GM18909 (cell line): ENCODE measurements around the gene NFE2.

ENCODE experiments used
- ATAC-seq: cut with Tn5 transposase; IDR thresholded peaks from one replicate; pipeline ENCODE4 v1.9.1; 2021; ENCODE audit warnings: mild to moderate bottlenecking; ENCODE audit not compliant: unreplicated experiment, poor library complexity

Gene NFE2

DNA sequence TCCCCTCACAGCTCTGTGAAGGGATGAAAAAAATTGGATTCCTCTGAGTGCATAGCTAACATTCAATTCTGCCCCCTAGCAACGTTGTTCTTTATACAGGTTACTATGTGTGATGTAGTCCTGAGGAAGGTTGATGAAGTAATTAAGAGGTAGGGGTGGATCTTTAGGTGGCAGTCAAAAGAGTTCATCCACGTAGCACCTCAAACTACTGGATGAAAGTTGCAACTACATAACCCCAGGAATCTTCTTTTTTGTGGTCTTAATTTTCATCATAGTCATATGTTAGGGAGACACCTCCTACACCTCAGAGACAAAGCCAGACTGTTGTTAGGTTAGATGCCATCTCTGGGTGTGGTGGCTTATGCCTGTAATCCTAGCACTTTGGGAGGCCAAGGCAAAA, 10.2 kb upstream of the NFE2 start:
- no peak for ATAC-seq

DNA sequence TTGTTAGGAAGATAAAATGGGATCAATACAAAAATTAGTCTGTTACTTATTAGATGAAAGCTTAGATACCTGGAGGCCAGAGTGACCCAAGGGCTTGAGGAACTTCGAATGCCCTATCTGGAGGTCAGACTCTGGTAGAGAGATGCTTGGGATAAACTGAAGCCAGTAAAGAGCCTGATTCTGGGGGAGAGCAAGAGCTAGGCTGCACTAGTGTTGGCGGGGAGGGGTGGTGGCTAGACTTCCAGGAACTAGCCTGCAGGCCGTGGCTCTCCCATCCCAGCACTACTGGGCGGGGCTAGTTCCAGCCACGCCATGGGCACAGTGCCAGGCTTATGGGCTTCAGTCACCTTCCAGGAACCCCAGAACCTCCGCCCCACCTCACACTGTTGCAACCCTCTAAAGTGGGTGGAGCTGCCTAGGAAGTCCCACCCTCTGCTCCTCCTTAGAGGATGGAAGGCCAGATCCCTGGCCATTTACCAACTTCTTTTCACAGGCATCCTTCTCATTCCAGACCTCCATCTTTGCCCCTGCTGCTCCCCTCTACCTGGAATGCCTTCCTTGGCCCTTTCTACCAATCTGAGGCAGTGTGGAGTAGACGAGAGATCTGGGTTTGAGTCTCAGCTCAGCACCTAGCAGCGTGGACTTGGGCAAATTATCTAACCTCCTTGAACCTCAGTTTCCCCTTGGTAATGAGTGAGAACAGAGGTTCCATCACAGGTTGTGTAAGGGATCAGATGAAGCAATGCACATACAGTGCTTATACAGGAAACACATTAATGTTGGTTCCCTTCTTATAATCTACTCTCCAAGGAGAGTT, 6.3 kb upstream of the NFE2 start:
- ATAC-seq: no peak

DNA sequence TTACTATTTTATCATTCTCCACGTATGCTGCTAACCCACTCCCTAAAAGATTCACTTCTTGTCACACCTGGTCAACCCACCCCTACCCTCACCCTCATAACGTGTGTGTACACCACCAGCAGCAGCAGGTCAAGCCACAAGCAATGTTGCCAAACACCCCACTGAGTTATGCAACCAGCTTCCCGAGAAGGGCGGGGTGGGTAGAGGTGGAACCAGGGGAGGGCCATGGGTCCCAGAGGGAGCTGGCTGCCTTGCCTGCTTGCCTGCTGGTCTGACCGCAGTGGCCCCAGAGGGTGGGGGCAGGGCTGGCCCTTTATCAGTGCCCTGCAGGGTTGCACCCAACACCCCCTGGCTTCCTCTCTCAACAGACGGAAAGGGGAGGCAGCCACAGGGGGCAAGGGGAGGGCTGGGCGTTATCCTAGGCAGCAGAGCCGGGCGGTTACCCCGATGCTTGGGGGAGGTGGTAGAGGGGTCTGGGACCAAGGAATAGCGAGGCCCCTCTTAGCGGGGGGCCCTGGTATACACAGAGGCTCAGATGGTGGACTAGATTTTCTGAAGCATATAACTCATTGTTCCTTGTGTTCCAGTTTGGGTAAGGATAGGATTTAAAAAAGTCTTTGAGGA, 3.5 kb upstream of the NFE2 start:
- ATAC-seq: no peak

DNA sequence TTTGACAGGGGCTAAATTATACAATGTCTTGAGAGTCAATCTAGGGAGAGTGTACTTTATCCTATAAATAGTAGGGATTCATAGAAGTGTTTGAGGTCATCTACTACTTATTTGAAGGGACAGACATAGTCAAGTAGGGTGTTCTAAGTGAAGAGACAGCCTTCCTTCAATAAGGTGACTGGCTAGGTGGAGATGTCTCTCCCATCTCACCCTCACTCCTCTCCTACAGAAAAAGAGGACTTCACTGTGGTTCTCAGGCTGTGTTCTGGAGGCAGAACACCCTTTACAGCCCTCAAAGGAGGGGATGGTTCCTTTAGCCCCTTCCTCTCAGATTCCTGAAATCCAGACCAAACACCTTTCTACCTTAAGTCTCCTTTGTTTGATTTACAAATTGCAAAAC, 2.8 kb upstream of the NFE2 start:
- ATAC-seq: no peak

DNA sequence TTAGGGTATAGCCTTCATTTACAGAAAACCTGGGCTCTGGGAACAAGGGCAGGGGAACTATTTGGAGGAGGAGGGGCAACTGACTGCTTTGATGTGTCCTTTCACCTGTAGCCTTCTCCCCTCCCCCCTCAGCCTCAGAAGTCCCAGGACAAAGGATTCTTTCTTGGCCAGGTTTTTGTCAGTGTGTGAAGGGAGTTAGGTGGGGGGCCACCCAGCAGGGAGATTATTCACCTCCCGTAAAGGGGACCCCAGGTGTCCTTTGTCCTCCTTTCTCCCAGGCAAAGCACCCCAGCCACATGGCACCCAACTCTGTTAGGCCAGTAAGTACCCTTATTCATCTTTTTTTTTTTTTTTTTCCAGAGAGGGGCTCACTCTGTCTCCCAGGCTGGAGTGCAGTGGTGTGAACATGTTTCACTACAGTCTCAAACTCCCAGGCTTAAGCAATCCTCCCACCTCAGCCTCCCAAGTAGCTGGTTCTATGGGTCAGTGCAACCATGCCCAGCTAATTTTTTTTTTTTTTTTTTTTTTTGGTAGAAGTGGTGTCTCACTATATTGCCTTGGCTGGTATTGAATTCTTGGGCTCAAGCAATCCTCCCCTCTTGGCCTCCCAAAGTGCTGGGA, 723 bp upstream of the NFE2 start:
- no peak for ATAC-seq

DNA sequence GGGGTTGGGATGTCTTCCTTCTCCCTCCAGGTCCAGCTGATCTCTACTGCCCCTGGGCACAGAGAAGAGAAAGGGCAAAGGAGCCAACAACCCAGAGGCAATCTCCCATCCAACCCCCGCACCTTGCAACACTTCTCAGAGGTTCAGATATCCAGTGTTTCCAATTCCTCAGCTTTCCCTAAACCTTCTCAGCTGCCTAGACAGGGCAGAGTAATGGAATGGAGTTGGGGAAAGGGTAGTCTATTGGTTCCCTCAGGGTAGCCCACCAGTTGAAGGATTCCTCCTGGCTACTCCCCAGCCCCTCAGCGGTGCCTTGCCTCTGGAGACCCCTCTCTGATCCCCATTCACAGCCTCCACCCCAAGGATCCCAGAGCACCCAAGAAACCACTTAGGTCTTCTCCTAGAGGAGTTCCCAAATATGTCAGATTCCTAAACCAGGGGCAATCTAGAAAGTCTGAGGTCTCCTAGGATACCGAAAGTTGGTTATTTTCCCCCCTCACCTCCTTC, 537 bp downstream of the NFE2 start:
- ATAC-seq: no peak

DNA sequence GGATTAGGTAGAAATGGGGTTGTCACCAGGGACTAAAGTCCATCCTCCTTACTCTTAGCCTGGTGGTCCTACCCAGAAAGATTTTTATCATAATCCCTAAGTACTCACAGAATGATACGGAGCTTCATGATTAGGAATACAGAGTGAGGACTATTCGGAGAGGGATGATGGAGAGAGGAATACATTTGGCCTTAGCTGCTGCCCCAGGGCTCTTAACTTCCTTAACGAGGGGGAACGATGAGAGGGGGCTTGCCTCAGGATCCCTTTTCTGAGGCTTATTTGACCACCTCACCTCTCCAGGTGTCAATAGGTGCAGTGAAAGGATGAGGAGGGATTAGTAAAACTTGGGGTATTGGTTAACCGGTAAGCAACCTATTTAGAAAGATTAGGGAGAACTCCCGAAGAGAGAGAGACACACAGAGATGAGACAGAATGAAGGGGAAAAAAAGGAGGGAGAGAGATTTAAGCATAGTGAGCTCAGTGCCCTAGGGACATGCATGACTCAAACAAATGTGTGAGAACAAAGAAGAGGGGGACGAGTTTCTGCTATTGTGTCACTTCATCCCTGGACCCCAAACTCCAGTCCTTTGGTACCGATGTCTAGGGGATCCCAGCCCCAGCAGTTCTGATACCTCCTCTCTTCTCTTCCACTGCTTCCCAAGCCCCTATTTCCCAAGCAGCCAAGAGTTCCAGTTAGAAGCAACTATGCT, 1.1 kb downstream of the NFE2 start:
- no peak for ATAC-seq

DNA sequence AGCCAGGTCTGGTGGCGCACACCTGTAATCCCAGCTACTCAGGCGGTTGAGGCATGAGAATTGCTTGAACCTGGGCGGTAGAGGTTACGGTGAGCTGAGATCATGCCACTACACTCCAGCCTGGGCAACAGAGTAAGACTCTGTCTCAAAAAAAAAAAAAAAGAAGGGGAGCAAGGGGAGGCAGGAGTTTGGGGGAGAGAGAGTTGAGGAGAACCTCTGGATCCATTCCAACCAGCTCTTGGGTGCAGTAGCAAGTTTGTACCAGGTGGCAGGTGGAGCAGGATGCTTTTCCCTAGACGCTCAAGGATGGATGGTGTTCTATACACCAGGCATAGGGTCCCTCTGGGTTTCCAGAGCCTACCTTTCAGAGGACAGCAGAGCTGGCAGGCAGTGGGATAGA, 1.9 kb downstream of the NFE2 start:
- no peak for ATAC-seq

DNA sequence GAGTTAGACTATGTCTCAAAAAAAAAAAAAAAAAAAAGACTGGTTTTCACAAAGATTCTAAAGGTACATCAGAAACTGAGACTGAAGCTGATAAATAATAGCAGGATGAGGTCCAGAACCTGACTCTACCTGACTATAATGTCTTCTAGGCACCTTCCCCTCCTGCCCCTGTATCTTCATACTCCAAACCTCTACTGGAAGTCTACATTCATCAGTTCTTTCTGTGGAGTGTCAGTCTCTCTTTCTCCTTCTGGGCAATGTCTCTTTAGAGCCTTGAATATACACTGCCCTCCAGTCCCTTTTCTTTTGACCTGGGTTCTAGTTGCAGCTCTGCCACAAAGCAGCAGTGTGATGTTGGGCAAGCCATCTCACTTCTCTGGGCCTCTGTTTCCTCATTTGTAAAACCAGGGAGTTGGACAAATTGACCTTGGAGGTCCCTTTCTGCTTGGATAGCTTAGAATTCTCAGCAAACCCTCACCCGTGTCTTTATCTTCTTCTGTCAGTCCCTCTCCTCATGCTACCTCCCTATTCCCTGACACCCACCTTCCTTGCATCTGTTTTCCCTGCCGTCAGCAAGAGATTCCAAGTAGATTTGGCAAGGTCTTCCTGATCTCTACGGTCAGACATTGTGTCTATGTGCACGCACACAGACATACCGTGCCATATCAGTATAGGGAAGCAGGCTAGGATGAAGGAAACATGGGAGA, 4.3 kb downstream of the NFE2 start:
- no peak for ATAC-seq

DNA sequence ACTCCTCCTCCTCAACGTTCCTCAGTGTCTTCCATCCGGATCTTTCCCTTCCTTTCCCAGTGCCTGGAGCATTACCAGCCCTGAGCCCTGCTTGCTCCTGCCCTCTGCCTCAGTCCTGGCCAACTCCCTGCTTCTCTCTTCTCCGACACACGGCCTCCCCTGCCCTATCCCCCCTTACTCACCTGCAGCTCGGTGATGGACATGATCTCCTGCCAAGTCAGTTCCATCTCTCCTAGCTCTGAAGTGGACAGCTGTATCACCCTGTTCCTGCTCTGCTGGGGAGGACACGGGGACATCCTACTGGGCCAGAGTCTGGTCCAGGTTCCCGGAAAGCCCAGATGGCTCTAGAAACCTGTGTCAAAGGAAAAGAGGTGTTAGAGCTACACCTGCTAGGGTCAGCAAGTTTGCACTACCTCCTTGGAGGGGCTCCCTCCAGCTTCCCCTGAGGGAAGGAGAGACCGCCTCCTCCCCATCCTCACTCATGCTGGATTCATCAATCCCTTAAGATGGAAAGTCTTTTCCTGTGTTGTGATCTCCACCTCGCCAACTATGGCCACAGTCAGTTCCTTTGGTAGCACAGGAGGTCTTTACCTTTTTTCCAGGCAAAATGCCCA, 5.8 kb downstream of the NFE2 start:
- no peak for ATAC-seq

DNA sequence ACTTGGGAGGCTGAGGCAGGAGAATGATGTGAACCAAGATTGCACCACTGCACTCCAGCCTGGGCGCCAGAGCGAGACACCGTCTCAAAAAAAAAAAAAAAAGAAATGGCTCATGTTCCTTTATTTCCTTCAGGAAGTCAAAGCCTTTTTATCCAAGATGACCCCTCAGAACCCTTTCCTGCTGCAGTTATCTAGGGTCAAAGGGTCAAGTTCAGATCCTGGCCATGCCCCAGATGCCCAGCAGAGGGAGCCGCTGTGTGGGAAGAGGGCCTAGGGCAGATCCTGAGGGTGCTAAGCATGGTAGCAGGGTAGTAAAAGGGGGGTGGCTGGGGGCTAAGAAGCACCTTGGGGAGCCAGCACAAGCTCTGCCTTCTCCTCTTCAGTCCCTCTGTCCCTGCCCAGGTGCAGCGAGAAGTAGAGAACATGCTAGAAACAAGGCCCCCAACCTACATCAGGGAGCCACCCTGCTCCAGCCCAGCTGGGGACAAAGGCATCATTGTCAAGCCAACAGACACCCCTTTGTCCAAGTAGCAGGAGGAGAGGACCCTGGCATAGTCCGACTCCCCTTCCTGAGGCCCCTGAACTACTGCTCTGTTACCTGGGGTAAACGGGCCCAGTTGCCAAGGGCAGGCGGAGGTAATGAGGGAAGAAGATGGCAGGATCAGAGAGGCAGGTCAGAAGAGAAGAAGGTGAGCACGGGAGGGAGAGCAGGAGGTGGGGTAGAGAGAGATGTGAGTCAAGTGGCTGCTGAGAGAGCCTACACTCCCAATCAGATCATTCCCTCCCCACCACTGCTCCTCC, 6.5 kb downstream of the NFE2 start:
- ATAC-seq: no peak

DNA sequence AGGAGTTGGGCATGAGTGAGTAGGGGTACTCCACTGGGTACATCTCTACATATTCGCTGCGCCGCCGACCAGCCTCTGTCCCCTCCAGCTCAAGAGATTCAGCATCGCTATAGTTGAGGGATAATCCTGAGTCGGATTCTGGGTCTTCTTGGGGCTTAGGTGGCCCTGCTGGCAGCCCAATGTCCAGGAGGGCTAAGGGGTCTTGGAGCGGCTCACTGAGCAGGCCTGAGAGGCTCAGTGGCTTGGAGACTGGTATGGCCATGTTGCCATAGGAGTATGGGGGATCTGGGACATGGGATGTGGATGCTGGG, 7.9 kb downstream of the NFE2 start:
- ATAC-seq: no peak

DNA sequence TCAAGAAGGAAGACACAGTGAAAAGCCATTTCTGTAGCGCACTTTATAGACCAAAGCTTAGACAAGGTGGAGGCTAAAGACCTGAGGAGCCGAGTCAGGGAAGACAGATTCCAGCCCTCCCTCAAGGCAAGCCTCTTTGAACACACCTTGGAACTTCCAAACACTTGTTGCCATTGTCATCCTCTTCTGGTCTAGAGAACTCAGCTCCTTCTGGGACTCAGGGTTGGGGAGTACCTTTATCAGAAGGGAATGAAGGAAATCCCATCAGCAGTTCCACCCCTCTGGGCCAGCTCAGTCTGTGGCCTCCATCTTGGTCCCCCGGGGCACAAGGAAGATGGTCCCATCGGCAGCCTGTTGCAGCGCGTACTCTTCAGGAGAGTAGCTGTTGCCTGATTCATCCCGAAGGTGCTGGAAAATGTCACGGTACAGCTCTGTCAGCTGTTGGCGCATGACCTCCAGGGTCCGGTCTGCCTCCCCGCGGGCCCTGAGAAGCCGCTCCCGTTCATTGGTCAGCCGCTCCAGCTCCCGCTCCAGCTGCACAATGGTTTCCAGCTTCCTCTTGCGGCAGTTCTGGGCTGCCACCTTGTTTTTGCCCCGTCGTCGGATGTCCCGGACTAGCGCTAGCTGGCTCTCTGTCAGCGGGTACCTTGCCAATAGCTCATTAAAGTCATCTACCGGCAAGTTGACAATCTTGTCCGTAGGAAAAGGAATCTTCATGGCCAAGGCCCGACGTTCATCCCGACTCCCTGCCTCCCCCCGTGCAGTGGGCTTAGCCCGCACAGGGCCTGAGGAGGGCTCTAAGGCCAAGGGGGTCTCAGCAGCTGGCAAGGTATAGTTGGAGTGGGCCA, 8.5 kb downstream of the NFE2 start:
- ATAC-seq: no peak

DNA sequence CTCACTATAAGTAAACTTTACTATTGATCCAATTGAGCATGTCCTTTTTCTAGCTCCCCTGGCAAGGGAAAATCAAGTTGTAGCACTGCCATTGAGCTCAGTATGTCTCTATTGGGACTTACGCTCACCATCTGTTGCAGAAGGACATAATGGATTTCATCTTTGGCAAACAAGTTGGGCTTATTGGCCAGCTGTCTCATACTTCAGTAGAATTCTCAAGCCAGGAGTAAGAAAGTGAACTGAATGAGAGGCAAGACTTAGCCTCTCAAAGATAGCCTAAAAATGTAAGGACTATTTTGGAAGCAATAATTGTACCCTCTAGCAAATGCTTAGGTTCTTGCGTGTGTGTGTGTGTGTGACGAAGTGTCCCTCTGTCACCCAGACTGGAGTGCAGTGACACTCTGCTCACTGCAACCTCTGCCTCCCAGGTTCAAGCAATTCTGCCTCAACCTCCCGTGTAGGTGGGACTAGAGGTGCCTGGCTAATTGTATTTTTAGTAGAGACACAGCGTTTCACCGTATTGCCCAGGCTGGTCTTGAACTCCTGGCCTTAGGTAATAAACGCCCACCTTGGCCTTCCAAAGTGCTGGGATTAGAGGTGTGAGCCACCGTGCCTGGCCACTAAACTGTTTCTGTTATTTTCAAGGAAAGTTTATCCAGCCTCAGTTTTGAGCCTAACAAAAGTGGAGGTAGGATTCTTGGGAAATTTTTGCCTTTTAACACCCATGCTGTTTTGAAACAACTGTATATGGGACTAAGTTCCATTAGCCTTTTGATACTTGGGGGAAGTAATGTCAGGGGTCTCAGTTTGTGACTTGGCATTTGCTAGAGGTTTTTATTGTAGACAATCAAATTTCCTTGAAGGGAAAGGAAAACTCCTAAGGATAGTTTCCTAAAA, 13.3 kb downstream of the NFE2 start:
- no peak for ATAC-seq

DNA sequence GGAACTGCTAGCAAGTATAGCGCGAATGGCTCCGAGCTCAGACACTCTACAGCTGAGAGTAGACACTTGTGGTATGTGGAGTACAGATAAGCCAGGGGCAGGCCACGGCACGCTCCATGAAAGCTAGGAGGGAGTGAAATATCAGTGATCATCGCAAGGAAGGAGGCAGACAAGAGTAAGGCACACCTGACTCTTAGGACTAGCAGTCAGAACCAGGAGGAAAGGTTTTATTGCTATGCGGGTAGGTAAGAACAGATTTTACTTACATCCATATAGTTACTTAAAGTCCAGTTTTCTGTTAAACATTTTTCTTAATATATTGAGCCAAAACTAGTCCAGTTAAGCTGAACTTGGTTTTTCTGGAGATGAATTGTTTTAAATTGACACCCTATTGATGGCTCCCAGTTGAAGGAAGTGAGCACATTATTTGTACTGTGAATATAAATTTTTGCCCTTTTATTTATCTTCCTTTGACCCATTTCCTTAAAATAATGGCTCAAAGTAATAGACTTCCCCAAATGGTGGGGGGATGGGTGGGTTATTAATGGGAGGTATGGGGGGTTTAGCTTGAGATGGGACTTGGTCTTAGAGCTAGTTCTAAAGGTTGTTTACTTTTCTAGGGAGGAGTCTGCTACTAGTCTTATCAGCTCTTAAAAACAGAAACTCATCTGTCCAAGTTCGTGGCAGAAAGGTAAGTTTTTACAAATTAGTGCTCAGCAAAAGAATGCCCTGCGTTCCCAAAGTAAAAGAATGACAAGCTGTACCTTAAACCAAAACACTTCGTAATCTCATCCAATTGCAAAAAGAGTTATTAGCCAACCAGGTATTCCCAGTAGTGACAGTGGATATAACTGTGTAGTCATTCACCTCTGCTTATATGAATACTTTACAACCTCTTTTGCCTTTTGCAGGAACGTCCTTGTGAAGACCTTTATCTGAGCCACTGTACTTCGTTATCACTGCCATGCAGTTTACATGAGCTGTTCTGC, 14.5 kb downstream of the NFE2 start:
- ATAC-seq: no peak
